H1 (cell line): ENCODE results near the gene ABCC11. TPM values are rescaled to one million over a fixed set of nuclear protein-coding genes. Genes with fewer than 3 reads are reported as not detected.

ENCODE experiments used
- BACH1 ChIP-seq: IDR thresholded peaks from 2 replicates; pipeline ENCODE4 v1.6.1; 2012; ENCODE audit warnings: low read length, improper control_type of control experiment
- CBX5 ChIP-seq: fragments of 300-800, 300-1000 bp; sonication (generic); IDR thresholded peaks from 2 replicates; pipeline ENCODE4 v1.7.1; 2016; ENCODE audit warnings: antibody characterized with exemption, low read length, low read depth
- CTCF ChIP-seq, 3 experiments: IDR thresholded peaks; 1 replicate in 2 of 3; 2 replicates in 1 of 3; pipeline versions ENCODE4 v1.5.1 to v1.6.1; 2011; ENCODE audit warnings: low read length in 3 of 3, mild to moderate bottlenecking in 3 of 3, inconsistent platforms in 2 of 3, low read depth in 1 of 3, moderate library complexity in 1 of 3; ENCODE audit not compliant: insufficient read depth in 1 of 3; ENCODE audit errors: control extremely low read depth in 1 of 3
- EGR1 ChIP-seq: IDR thresholded peaks from 2 replicates; pipeline ENCODE4 v1.6.1; 2011; ENCODE audit warnings: low read depth, low read length, borderline replicate concordance
- EZH2 ChIP-seq: fragments of 200-600 bp; sonication (generic); IDR thresholded peaks from 2 replicates; pipeline ENCODE4 v1.7.1; 2012; ENCODE audit warnings: low read depth, mild to moderate bottlenecking, moderate library complexity, low read length, inconsistent platforms; ENCODE audit not compliant: severe bottlenecking
- GABPA ChIP-seq: IDR thresholded peaks from 2 replicates; pipeline ENCODE4 v1.6.1; 2011; ENCODE audit warnings: mild to moderate bottlenecking, low read length, moderate library complexity, borderline replicate concordance; ENCODE audit not compliant: insufficient read depth
- HDAC2 ChIP-seq, 2 experiments: fragments of 300-600 bp in 1 of 2; sonication (generic) in 1 of 2; IDR thresholded peaks; 2 replicates each; pipeline ENCODE4 v1.6.1; 2011 to 2012; ENCODE audit warnings: low read depth in 2 of 2, low read length in 2 of 2, mild to moderate bottlenecking in 2 of 2, moderate library complexity in 2 of 2, borderline replicate concordance in 1 of 2, inconsistent platforms in 1 of 2
- JUND ChIP-seq: IDR thresholded peaks from 2 replicates; pipeline ENCODE4 v1.6.1; 2011; ENCODE audit warnings: mild to moderate bottlenecking, improper control_type of control experiment, low read length
- KDM4A ChIP-seq: IDR thresholded peaks from one replicate; pipeline ENCODE4 v1.7.1; 2012; ENCODE audit warnings: low read depth, mild to moderate bottlenecking, moderate library complexity, low read length, inconsistent platforms; ENCODE audit not compliant: severe bottlenecking
- NANOG ChIP-seq: IDR thresholded peaks from 2 replicates; pipeline ENCODE4 v1.6.1; 2011; ENCODE audit warnings: low read length, low read depth, mild to moderate bottlenecking, inconsistent platforms; ENCODE audit not compliant: insufficient read depth, poor library complexity, severe bottlenecking
- POU5F1 ChIP-seq: IDR thresholded peaks from 2 replicates; pipeline ENCODE4 v1.6.1; 2011; ENCODE audit warnings: low read depth, mild to moderate bottlenecking, low read length, moderate library complexity
- SP1 ChIP-seq: IDR thresholded peaks from 2 replicates; pipeline ENCODE4 v1.6.1; 2011; ENCODE audit warnings: low read depth, low read length
- TEAD4 ChIP-seq: IDR thresholded peaks from 2 replicates; pipeline ENCODE4 v1.6.1; 2012; ENCODE audit warnings: low read depth, low read length, inconsistent platforms, mixed read lengths
- ZNF274 ChIP-seq: IDR thresholded peaks from 2 replicates; pipeline ENCODE4 v1.7.0; 2012; ENCODE audit warnings: low read length, borderline replicate concordance; ENCODE audit errors: extremely low read depth
- polyA plus RNA-seq, 7 experiments: library from polyadenylated mRNA; depleted of rRNA in 3 of 7; stranded (reverse) in 5 of 7; unstranded in 2 of 7; fragments of >200 nt in 5 of 7; fragments of 200-250 nt in 2 of 7; gene quantifications; 1 replicate in 5 of 7; 2 replicates in 1 of 7; 4 replicates in 1 of 7; pipeline versions ENCODE4 v1.2.1 to v1.2.3, GENCODE V29; 2011 to 2013; ENCODE audit warnings: missing spikeins in 2 of 7, mixed read lengths in 2 of 7
- total RNA-seq: library from RNA; stranded (reverse); fragmentation: NEBNext Ultra II Directional; extraction: Animal tissue kit (Norgen Biotek cat#: 25700); gene quantifications from 2 replicates; pipeline ENCODE4 v1.2.1, GENCODE V29; 2021
- TF ChIP-seq, protein P1 (sequence below): IDR thresholded peaks from 2 replicates; pipeline ENCODE4 v1.6.1; 2012; ENCODE audit warnings: inconsistent platforms
- TF ChIP-seq, protein P2 (sequence below): IDR thresholded peaks from 2 replicates; pipeline ENCODE4 v1.6.1; 2012; ENCODE audit warnings: inconsistent platforms

Gene ABCC11
- total and polyA plus RNA-seq, 2 of the 8 experiments (the other 6 are each of a cell fraction or from before 2014, with no cell fraction given): 0.06 TPM; not detected in 1

GRCh38 chr16:48156790-48157209 is 90.5 kb downstream of the ABCC11 start (continued):
- no peak for TF ChIP-seq NANOG
- TF ChIP-seq, protein P1, sequence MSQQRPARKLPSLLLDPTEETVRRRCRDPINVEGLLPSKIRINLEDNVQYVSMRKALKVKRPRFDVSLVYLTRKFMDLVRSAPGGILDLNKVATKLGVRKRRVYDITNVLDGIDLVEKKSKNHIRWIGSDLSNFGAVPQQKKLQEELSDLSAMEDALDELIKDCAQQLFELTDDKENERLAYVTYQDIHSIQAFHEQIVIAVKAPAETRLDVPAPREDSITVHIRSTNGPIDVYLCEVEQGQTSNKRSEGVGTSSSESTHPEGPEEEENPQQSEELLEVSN: peak; percentile 63; the same call in 1 of the 2 replicates
- TF ChIP-seq TEAD4: no peak
- TF ChIP-seq, protein P2, sequence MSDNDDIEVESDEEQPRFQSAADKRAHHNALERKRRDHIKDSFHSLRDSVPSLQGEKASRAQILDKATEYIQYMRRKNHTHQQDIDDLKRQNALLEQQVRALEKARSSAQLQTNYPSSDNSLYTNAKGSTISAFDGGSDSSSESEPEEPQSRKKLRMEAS: peak; percentile 87
- TF ChIP-seq EZH2: no peak
- no peak for TF ChIP-seq EGR1
- peak; percentile 83 to 94 (median 89) for TF ChIP-seq CTCF (IDR thresholded peaks at IDR 0.05; ENCODE audit: control extremely low read depth in 1 of 3, insufficient read depth in 1 of 3, low read depth in 1 of 3, low read length in 3 of 3)
- no peak for TF ChIP-seq GABPA
- no peak for TF ChIP-seq KDM4A
- no peak for TF ChIP-seq HDAC2 (IDR thresholded peaks at IDR 0.05; ENCODE audit: borderline replicate concordance in 1 of 2, low read depth in 2 of 2, low read length in 2 of 2)
- TF ChIP-seq BACH1: no peak
- no peak for TF ChIP-seq SP1
- TF ChIP-seq CBX5: no peak
- TF ChIP-seq ZNF274: no peak
- TF ChIP-seq JUND: no peak
- no peak for TF ChIP-seq POU5F1
